HG03045 (cell line): ENCODE measurements around the gene C1QTNF8.
"Not testable (repeated sequence)": the region's sequence is repeated elsewhere in the genome, so short reads cannot be mapped to it uniquely, and the experiment has no call there.

Source experiments
- ATAC-seq: cut with Tn5 transposase; IDR thresholded peaks from one replicate; pipeline ENCODE4 v1.9.1; 2021; ENCODE audit warnings: mild to moderate bottlenecking, moderate library complexity; ENCODE audit not compliant: unreplicated experiment

C1QTNF8 gene

GRCh38 chr16:1095450-1096168, 435 bp downstream of the C1QTNF8 start:
- ATAC-seq = no peak

- no peak for ATAC-seq
Observed at GRCh38 chr16:1094601-1095449, 1.2 kb downstream of the C1QTNF8 start.

GRCh38 chr16:1094124-1094479, 1.9 kb downstream of the C1QTNF8 start:
- ATAC-seq = no peak

- ATAC-seq = no peak
Observed at GRCh38 chr16:1093284-1094123, 2.5 kb downstream of the C1QTNF8 start.

GRCh38 chr16:1092685-1093283, 3.3 kb downstream of the C1QTNF8 start:
- not testable (repeated sequence) for ATAC-seq

- no peak for ATAC-seq
Observed at GRCh38 chr16:1091992-1092552, 4.0 kb downstream of the C1QTNF8 start.

- ATAC-seq = no peak
Observed at GRCh38 chr16:1090620-1091587, 5.1 kb downstream of the C1QTNF8 start.

GRCh38 chr16:1089822-1090619, 6.0 kb downstream of the C1QTNF8 start:
- no peak for ATAC-seq

GRCh38 chr16:1089439-1089821, 6.6 kb downstream of the C1QTNF8 start:
- ATAC-seq = no peak

GRCh38 chr16:1088295-1089170, 7.5 kb downstream of the C1QTNF8 start:
- no peak for ATAC-seq

GRCh38 chr16:1086443-1086842, 9.6 kb downstream of the C1QTNF8 start:
- ATAC-seq = not testable (repeated sequence)

GRCh38 chr16:1084971-1085370, 11.1 kb downstream of the C1QTNF8 start:
- ATAC-seq = no peak

- no peak for ATAC-seq
Observed at GRCh38 chr16:1082952-1083675, 12.9 kb downstream of the C1QTNF8 start.

- no peak for ATAC-seq
Observed at GRCh38 chr16:1082266-1082951, 13.6 kb downstream of the C1QTNF8 start.

GRCh38 chr16:1081734-1082265, 14.2 kb downstream of the C1QTNF8 start:
- no peak for ATAC-seq
